Activated CD8-positive, alpha-beta memory T cell treated with anti-CD3 and anti-CD28 coated beads for 24 hours (primary cell): ENCODE data around the gene CHMP4A.
"Not testable (repeated sequence)": the region's sequence is repeated elsewhere in the genome, so short reads cannot be mapped to it uniquely, and the experiment has no call there.

Experiments
- DNase-seq: peaks from one replicate; pipeline ENCODE4 v3.0.0-alpha.2; 2020

CHMP4A gene

DNA sequence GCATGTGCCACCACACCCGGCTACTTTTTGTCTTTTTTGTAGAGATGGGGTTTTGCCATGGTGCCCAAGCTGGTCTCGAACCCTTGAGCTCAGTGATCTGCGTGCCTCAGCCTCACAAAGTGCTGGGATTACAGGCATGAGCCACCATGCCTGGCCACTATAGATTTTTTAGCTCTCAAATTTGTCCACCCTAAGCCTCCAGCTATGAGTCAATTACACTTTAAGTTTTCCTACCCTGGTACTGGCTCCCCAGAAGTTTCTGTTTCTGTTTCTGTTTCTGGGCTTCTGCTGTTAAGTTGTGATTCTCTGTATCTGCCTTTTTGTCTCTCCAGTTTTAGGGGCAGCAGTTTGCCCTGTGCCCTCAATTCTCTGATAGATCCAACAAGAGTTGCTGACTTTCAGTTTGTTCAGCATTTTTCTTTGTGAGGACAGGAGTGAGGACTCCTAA lies 33.5 kb upstream of the CHMP4A start:
- DNase-seq, result no peak

DNA sequence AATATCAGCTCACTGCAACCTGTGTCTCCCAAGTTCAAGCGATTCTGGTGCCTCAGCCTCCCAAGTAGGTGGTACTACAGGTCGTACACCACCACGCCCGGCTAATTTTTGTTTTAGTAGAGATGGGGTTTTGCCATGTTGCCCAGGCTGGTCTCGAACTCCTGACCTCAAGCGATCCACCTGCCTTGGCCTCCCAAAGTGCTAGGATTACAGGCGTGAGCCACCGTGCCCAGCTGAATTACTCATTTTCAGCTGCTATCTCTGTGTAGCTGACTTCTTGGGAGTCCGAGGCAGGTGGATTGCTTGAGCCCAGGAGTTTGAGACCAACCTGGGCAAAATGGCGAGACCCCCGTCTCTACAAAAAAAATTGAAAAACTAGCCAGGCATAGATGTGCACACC lies 32.1 kb upstream of the CHMP4A start:
- not testable (repeated sequence) for DNase-seq

DNA sequence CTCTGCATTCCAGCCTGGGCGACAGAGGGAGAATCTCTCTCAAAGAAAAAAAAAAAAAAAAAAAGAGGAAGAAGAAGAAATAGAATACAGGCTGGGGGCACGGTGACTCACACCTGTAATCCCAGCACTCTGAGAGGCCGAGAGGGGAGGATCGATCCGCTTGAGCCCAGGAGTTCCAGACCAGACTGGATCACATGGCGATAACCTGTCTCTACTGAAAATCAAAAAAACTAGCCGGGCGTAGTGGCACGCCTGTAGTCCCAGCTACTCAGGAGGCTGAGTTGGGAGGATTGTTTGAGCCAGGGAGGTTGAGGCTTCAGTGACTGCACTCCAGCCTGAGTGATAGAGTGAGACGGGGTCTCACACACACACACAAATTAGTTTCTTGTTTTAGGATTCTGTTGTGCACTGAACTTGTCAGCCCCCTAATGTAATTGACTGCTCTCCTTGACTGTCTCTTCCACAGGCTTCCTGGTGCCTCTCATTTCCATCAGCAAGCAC lies 30.1 kb upstream of the CHMP4A start:
- DNase-seq, result no peak

DNA sequence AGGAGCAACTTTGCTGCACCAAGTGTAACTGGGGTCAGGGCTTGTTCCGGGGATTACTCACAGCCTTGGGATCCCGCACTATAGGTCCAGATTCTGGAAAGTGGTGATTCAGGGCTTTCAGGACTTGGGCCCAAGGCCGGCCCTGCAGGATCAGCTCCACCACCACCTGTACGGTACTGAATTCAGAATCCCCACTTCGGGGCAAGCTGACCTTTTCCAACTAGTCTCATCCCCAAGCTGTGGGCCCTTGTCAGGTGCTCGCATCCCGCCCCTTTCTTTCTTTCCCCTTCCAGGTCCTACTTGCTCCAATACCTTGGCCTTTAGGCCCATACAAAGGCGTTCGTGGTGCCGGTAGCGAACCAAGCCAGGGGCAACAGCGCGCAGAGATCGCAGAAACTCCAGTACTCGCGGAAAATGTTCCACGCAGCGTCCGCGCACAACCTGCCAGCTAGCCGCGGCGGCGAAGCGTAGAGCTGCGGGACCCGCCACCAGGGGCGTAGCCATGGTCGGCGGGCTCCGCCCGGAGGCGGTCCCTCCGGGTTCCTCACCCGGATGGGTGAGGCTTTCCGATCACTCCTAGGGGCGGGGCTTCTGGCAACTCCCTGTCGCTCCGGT lies 28.6 kb upstream of the CHMP4A start:
- DNase-seq, result no peak

DNA sequence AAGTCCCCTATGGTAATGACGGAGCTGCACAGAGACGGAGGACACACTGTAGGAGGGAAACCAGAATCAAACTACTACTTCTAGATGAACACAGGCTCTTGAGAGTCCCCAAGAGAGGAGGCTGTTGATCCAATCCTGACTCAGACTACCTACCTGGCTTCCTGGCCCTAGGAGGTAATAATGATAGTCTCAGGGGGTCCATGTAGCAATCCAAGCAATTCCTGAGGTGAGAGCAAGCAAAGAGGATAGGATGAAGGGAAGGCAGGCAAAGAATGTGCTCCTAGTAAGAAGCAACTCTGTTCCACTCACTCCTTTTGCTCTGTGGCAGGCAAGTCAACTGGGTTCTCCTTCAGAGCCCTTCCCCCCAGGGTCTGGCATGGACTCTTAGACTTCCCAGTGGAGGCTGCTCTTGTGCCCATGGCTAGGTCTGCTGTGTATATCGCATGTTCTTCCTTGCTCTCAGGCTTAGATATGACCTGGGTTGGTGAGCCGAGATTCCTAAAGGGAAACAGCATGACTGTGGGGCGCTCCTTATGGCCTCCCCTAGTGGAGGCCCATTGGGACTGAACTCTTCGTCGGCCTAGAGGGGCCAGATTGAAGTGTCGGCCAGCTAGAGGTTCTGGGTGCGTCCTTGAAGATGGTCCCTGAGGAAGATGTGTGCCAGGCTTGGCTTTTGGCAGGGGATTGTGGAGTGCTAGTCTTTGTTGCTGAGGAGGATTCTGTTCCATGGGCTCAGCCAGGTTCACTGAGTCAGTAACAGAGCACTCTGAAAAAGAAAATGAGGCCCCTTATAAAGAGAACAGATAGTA lies 27.0 kb upstream of the CHMP4A start:
- no peak for DNase-seq

DNA sequence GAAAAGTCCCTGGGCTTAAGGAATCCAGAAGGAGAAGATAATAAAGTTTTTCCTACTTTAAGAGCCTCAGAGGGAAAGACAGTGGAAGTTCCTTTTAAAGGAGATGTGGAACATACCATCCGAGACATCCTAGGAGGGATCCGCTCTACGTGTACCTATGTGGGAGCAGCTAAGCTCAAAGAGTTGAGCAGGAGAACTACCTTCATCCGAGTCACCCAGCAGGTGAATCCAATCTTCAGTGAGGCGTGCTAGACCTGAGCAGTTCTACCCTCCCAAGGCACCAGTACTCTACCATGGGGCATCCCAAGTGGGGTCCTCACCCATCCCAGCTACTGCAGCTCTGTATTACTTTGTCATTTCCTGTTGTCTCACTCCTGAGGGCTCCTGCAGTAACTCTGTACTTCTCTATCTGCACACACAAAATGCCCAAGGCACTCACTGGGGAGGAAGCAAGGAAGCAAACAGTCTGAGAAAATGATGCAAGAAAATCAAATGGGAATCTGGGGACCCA lies 25.3 kb upstream of the CHMP4A start:
- no peak for DNase-seq

DNA sequence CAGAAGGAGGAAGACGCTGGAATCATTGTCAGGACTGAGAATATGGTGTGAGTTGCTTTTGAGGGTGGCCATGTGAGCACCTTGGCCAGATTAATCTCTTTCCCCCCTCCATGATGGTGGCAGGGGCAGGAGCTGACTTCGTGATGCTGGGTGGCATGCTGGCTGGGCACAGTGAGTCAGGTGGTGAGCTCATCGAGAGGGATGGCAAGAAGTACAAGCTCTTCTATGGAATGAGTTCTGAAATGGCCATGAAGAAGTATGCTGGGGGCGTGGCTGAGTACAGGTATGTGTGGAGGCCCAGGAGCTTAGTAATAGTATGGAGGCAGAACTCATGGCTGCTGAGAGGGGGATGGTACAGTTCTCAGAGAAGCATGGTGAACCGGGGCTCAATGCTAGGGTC lies 24.8 kb upstream of the CHMP4A start:
- DNase-seq, result no peak

DNA sequence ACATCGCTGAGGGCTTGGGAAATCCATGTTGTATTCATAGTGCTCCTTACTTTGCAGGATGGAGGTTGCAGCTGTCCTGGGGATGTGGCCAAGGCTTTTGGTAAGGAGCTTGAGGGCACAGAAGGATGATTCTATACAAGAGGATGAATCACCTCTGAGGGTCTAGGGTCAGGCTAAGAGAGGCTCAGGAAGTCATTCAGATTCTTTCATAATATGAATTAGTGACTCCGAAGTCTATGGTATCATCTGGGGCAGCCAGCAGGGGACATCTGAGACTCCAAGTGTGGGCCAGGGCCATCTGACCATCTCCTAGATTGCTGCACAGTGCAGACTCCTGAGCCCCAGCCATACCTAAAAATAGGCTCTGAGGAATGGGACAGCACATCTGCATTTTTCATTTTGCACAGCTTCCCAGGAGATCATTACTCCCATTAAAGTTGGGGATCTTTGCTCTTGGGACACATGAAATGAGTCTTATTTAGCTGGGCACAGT lies 24.2 kb upstream of the CHMP4A start:
- no peak for DNase-seq

DNA sequence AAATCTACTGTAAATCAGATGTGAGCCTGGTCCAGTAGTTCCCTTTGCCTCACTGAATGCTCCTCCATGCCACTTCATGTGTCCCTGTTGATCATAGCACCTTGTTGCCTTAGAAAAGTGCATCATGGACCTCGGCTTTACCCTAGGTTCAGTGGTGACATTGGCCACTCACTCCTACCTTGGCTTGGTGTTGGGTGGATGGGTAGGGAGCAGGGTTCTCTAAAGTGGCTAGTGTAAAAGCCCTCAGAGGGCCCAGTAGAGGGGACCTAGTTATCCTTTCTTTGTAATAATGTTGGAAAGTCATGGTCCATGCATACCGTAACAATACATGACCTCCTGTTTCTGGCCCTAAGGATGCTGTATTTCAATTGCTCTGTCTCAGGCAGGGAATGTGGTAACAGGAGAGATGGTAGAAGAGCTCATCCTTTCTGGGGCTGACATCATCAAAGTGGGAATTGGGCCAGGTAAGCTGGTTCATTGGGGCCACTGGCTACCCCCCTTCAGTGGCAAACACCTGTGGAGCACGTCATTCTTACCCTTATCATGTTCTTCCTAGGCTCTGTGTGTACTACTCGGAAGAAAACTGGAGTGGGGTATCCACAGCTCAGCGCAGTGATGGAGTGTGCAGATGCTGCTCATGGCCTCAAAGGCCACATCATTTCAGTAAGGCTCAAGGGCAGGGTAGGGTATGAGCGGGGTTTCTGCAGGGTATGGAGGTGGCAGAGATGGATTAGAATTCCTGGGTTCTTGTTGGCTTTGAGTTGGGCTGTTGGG lies 23.6 kb upstream of the CHMP4A start:
- no peak for DNase-seq

DNA sequence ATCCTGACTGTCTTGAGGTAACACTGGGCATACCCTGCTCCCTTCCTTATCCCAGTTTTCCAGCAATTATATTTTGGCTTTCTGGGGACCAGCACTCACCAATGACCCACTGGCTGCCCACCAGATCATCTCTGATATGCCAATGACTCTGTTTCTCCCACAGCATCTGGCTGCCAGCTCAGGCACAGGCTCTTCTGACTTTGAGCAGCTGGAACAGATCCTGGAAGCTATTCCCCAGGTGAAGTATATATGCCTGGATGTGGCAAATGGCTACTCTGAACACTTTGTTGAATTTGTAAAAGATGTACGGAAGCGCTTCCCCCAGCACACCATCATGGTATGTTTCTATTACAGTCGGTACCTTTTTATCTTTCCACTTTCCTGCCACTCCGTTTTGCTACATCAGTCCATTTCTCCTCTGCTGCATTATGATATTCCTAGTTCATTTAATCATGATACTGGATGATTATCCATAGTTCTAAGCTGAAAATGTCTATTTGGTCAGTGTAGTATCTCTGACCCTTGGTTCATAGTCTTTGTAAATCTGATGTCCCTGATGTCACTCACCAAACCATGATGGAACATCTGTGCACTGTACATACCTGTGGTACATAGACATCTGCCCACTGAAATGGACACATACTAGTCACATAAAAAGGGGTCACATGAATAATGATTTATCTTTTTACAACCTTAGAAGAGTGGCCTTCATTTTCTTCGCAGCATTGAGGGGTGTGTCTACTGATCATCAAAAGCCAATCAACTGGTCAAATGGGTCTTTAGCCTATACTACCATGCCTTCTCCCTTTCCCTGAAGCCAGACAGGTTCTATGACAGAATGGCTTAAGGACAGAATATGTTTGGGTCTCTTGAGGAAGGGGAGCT lies 22.8 kb upstream of the CHMP4A start:
- no peak for DNase-seq

DNA sequence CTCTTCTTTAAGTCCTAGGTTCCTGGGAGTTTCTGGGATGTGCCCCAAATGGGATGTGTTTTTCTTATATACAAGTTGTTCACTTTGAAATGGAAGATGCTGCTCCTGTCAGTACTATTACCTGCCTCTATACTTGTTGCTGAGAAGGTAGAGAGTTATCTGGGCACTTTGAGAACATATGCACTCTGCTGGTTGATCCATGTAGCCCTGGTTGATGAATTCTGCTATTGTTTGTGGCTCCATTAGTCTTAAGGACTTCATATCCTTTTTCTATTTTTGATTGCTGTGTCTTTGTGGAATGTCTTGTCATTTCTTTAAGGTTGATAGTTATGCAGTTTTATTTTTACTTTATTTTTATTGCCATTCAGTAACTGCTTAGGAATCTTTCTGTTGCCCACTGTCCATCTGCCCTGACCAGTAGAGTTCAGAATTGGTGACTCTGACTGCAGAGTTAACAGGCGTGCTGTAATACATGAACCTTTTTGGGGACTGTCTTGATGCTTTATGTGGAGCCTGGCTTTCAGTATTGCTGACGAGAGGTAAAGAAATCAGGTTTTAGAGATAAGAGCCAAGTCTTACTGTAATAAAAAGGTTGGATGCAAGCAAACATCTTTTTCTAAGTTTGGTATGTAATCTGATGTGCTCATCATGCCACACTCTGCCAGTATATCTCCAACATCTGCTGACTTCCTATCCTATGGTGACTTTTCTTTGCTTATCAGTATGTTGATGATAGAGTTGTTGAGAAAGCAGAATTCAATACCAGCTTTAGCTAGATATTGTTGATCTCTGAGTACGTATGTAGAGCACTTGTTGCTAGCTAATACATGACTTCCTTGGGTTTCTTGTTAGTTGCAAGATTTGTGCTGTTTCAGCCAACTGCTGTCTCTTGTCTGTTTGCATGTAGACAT lies 21.1 kb upstream of the CHMP4A start:
- no peak for DNase-seq

DNA sequence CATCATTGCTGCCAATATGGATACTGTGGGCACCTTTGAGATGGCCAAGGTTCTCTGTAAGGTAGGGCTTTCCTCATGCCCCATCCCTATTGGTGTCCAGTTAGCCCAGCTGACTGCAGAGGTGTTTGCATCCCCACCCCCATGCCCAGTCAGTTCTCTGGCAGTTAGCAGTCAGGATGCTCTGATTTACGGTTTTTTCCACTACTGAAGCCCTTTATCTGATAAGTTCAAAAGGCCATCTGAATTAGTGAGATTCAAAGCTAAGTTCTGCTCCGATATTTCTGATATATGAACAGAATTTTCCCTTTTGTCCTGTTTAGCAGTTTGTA lies 20.2 kb upstream of the CHMP4A start:
- DNase-seq, result no peak

DNA sequence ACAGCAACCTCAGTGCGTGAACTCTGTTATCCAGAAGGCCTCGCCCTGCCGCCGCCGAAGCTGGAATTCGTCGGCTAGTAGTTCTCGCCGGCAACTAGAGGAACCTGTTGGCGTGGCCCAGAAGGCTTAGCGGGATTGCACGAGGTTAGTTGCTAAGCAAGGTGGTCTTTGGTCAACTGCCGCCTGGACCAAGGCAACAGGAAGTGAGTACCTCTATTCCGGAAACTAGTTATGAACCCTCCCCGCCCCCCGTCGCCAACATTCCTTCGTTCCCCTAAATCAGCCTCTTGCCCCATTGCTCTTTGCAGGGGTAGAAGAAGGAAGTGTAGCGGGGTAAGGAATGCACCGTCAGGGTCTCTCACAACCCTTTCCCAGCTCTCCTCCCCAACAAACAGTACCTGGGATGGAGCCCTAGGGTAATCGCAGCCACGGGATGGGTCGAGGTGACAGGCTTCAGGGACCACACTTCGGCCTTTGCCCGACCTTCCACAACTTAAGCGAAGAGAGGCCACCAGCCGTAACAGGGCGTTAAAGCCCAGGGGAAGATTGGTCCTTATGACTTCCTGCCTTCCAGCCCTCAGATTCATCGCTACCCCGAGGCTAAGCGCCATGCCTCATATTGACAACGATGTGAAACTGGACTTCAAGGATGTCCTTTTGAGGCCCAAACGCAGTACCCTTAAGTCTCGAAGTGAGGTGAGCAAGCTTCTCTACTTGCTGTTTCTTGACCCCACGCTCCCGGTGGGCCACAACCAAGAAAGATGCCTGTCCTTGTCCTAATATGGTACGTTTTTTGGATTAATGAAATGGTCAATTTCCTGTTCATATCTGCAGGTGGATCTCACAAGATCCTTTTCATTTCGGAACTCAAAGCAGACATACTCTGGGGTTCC lies 19.6 kb upstream of the CHMP4A start, which contains the start of gene GMPR2:
Gene GMPR2 (plus strand): TSS at position 285 of the 893 bp plus-strand sequence. CDS start 325 bp downstream, at position 610.
- DNase-seq, result no peak

DNA sequence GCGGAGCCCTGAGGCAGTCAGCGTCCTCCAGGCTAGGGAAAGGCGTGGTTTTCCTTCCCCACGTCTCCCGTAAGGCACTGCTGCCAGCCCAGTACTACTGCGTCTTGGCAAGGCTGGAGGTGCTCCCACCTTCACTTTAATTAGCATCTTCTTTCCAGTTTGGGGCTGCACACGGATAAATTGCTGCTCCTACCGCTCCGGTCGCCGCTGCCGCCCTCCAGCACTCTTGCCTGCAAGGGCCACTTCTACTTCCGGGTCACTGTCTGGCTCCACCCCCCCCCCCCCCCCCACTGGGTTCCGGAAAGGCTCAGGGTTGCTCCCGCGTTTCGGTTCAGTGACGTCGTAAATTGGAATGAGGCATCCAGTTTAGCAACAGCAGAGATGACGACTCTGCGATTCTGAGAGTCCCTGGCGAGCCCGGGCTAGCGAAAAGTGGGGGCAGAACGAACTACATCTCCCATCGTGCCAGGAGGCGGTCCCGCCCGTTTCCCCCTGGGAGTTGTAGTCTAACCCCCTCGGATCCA lies 18.9 kb upstream of the CHMP4A start, which contains the start of gene NEDD8:
Gene NEDD8 (minus strand): TSS at position 247 of the 524 bp plus-strand sequence. CDS start 100 bp downstream, at position 147.
- peak; percentile 96 for DNase-seq

DNA sequence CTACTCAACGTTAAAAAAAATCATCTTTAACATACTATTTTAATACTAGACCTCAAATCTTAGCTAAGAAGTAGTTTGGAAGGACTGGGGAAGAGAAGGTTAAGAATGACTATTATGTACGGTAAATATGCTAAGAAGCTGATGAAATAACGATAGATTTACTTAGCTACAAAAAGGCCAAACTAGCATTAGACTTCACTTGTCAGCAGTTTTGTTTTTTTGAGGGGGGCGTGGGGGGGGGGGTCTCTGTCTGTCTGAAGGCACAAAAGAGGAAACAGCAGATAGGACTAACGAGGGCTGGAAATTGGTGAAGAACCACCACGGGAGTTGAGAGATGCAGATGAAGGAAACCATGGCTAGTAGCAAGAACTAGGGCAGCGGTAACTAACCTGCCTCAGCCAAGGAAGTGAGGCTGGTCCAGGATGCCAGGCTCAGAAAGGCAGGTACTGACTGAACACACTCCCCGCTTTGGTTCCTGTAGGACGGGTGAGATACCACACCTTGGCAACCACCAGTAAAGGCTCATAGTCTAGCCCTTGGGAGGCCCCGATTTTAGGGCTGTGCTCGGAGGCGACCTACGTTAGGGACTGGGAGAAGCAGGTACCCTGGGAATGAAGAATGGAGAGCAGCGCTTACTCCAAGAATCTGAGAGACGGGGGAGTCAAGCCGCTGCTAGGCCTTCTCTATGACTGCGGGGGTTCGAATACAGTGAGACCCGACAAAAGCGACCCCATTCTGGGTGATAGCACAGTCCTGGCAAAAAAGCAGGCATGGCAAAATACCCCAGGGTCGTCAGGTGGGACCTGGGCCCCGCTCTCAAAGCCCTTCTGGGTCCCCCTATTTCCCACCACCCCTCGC lies 18.2 kb upstream of the CHMP4A start:
- DNase-seq, result no peak

DNA sequence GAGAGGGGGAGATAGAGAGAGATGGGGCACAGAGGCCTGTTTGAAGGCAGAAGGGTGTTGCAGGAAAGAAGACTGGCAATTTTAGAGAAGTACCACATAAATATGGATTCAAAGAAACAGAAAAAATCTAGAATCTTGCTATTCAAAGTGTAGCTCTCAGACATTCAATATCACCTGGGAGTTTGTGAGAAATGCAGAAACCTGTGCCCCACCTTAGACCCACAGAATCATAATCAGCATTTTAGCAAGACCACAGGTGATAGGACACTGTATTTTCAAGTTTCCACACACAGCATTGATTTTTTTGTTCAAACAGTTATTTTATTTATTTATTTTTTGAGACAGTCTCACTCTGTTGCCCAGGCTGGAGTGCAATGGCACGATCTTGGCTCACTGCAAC lies 15.6 kb upstream of the CHMP4A start:
- no peak for DNase-seq

DNA sequence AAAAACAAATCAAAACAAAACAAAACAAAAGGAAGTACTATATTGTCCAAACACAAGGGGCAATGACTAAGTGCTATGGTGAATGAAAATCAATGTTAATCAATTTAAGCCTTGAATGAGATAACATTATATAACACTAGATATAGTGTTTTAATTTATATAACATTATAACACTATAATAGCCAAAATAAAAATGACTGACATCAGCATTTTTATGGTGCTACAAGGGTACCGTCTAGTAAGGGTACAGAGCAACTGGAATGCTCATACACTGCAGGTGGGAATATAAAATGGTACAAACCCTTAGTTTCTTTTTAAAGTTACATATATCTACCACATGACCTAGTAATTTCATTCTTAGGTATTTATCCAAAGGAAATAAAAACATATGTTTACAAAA lies 13.2 kb upstream of the CHMP4A start:
- DNase-seq, result no peak

DNA sequence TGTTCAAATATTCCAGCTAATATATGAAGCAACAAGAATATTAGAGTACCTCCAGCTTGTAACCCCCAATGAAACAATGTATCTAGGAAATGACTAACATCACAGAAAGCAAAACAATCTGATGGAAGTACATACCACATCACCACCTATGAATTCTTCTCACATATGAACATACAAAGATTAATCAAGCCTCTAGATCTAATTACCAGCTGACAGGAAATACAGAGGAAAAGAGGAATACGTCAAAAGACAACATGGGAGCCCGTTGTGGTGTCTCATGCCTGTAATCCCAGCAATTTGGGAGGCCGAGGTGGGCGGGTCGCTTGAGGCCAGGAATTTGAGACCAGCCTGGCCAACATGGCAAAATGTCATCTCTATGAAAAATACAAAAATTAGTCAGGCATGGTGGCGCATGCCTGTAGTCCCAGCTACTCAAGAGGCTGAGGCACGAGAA lies 11.4 kb upstream of the CHMP4A start:
- no peak for DNase-seq
